Measurements from ENCODE around the gene GALC.
"Not testable (repeated sequence)": the region's sequence is repeated elsewhere in the genome, so short reads cannot be mapped to it uniquely, and the experiment has no call there.

Gene GALC

GRCh38 chr14:87992718-87993628 lies at the start of gene GALC:
Gene GALC (minus strand): TSS chr14:87993182. CDS start chr14:87993164, 18 bp downstream.
- DNase-seq (ENCODE audit: low read depth): peak; percentile 37

- no peak for DNase-seq (ENCODE audit: low read depth)
These were observed 47.2 kb upstream of the GALC start for GRCh38 chr14:88040146-88040545.

GRCh38 chr14:88039197-88039596 lies 46.2 kb upstream of the GALC start:
- DNase-seq (ENCODE audit: low read depth): no peak

GRCh38 chr14:88037325-88037724 lies 44.3 kb upstream of the GALC start:
- no peak for DNase-seq (ENCODE audit: low read depth)

GRCh38 chr14:88036422-88036821 lies 43.4 kb upstream of the GALC start:
- no peak for DNase-seq (ENCODE audit: low read depth)

GRCh38 chr14:88034076-88034475 lies 41.1 kb upstream of the GALC start:
- no peak for DNase-seq (ENCODE audit: low read depth)

GRCh38 chr14:88032373-88032772 lies 39.4 kb upstream of the GALC start:
- DNase-seq (ENCODE audit: low read depth): no peak

- no peak for DNase-seq (ENCODE audit: low read depth)
These were observed 37.9 kb upstream of the GALC start for GRCh38 chr14:88030892-88031291.

- DNase-seq (ENCODE audit: low read depth): no peak
These were observed 37.1 kb upstream of the GALC start for GRCh38 chr14:88030079-88030478.

GRCh38 chr14:88029500-88029899 lies 36.5 kb upstream of the GALC start:
- DNase-seq (ENCODE audit: low read depth): no peak

GRCh38 chr14:88026890-88027289 lies 33.9 kb upstream of the GALC start:
- no peak for DNase-seq (ENCODE audit: low read depth)

- no peak for DNase-seq (ENCODE audit: low read depth)
These were observed 32.3 kb upstream of the GALC start for GRCh38 chr14:88025313-88025712.

GRCh38 chr14:88024252-88025086 lies 31.5 kb upstream of the GALC start:
- not testable (repeated sequence) for DNase-seq (ENCODE audit: low read depth)

- no peak for DNase-seq (ENCODE audit: low read depth)
These were observed 30.7 kb upstream of the GALC start for GRCh38 chr14:88023658-88024187.

GRCh38 chr14:88017535-88017934 lies 24.6 kb upstream of the GALC start:
- no peak for DNase-seq (ENCODE audit: low read depth)

GRCh38 chr14:88016768-88017167 lies 23.8 kb upstream of the GALC start:
- no peak for DNase-seq (ENCODE audit: low read depth)

GRCh38 chr14:88013750-88014349 lies 20.9 kb upstream of the GALC start:
- peak; percentile 41 for DNase-seq (ENCODE audit: low read depth)

- DNase-seq (ENCODE audit: low read depth): no peak
These were observed 19.5 kb upstream of the GALC start for GRCh38 chr14:88012495-88012894.

- DNase-seq (ENCODE audit: low read depth): no peak
These were observed 17.3 kb upstream of the GALC start for GRCh38 chr14:88010331-88010730.

GRCh38 chr14:88009486-88009885 lies 16.5 kb upstream of the GALC start:
- DNase-seq (ENCODE audit: low read depth): no peak

GRCh38 chr14:88008039-88008742 lies 15.2 kb upstream of the GALC start:
- no peak for DNase-seq (ENCODE audit: low read depth)

GRCh38 chr14:88007608-88008007 lies 14.6 kb upstream of the GALC start:
- DNase-seq (ENCODE audit: low read depth): no peak

Data from non-pigmented ciliary epithelial cell (primary cell).